Stimulated activated CD8-positive, alpha-beta memory T cell treated with anti-CD3 and anti-CD28 coated beads, Interleukin-4, amount 100 ng/mL, for 1 hour (primary cell): ENCODE measurements around the gene RNU6-1.
A peak's percentile ranks its signal among the peaks of the same experiment; 100 is the strongest.

ENCODE experiments used
- DNase-seq, 2 donors: peaks; one replicate each; pipeline ENCODE4 v3.0.0-alpha.2; 2020; ENCODE audit warnings: low read depth in 2 of 2, low spot score in 1 of 2

Gene RNU6-1

GRCh38 chr15:67839929-67840748 lies at the start of gene RNU6-1:
Gene RNU6-1, minus strand, starts transcription at chr15:67840045.
- DNase-seq: peak; percentile 88 to 91

GRCh38 chr15:67887776-67888175 lies 47.9 kb upstream of the RNU6-1 start:
- no peak for DNase-seq

- no peak for DNase-seq
These were observed 46.0 kb upstream of the RNU6-1 start for GRCh38 chr15:67885861-67886260.

DNA sequence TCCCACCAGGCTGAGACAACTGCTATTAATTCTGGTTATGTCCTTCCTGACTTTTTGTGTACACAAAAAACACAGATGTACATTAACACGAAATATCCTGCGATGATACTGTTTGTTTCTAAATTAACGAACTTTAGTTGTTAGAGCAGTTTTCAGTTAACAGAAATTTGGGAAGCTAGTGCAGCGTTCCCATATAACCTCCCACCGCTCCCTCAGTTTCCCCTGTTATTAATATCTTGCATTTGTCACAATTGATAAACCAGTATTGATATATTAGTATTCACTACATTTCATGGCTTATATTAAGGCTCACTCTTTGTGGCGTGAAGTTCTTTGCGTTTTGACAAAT lies 45.3 kb upstream of the RNU6-1 start:
- no peak for DNase-seq

DNA sequence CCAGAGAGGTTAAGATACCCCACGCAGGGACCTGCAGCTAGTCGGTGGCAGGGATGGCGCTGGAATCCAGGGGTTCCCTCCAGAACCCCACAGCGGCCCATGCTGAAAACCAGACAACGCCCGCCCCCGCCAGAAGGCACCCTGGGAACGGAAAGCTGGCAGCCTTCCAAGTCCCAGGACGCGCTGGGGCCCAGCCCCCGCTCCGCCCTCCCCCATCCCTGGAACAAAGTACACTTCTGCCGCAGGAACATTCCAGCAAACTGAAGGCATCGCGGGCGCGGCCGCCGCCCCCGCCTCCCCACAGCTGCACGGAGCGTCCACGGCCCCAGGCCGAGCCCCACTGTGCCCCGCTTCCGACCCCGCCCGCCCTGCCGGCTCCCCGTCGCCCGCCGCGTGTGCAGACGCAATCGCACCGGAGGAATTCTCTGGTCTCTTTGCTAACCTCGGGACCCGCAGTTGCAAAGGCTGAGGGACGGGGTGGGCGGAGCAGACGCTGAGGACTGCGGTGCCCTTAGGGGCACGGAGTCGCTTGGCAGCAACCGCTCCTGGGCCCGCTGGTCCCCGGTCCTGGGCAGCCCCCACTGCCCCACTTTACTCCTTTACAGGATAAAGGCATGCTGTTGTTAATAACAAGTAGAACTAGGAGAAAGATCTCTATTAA lies 44.8 kb upstream of the RNU6-1 start:
- peak in 1 of 2 donors; percentile 31 for DNase-seq

GRCh38 chr15:67884009-67884408 lies 44.2 kb upstream of the RNU6-1 start:
- no peak for DNase-seq

- no peak for DNase-seq
These were observed 43.5 kb upstream of the RNU6-1 start for GRCh38 chr15:67883234-67883773.

DNA sequence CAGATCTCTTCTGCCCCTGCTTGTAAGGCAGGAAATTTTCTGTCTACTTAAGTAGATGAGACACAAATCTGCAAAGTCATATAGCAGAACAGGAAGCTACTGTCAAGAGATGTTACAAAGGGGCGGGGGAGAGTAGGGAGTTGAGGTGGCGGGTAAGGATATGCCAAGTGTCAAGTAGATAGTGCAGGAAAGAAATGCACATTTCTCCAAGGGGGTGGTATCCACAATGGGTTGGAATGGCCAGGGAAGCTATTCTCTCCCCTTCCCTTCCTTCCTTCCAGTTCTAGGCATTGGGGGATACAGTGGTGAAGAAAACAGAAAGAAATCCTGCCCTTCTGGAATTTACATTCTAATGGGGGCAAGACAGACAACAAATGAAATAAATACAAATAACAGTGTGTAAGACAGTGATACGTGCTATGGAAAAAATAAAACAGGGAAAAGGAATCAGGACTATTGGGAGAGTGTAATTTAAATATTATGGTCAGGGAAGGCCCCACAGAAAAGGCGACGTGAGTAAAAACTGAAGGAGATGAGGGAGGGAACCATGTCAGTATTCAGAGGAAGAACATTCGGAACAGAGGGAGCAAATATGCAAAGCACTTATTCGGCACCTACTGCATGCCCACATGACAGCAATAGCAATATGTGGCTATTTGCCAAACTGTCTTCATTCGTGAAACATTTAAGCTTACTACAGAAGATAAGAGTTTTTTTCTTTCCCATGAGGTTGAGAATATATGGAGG lies 42.8 kb upstream of the RNU6-1 start:
- no peak for DNase-seq

GRCh38 chr15:67880651-67881182 lies 40.9 kb upstream of the RNU6-1 start:
- no peak for DNase-seq

- no peak for DNase-seq
These were observed 39.7 kb upstream of the RNU6-1 start for GRCh38 chr15:67879440-67880129.

- no peak for DNase-seq
These were observed 38.9 kb upstream of the RNU6-1 start for GRCh38 chr15:67878712-67879206.

GRCh38 chr15:67873777-67874176 lies 33.9 kb upstream of the RNU6-1 start:
- no peak for DNase-seq

- no peak for DNase-seq
These were observed 31.1 kb upstream of the RNU6-1 start for GRCh38 chr15:67870868-67871408.

- DNase-seq: no peak
These were observed 29.9 kb upstream of the RNU6-1 start for GRCh38 chr15:67869701-67870100.

GRCh38 chr15:67865766-67866165 lies 25.9 kb upstream of the RNU6-1 start:
- DNase-seq: no peak

- DNase-seq: no peak
These were observed 25.5 kb upstream of the RNU6-1 start for GRCh38 chr15:67865331-67865730.

- DNase-seq: peak; percentile 37 to 40
These were observed 23.7 kb upstream of the RNU6-1 start for GRCh38 chr15:67863442-67863987.

DNA sequence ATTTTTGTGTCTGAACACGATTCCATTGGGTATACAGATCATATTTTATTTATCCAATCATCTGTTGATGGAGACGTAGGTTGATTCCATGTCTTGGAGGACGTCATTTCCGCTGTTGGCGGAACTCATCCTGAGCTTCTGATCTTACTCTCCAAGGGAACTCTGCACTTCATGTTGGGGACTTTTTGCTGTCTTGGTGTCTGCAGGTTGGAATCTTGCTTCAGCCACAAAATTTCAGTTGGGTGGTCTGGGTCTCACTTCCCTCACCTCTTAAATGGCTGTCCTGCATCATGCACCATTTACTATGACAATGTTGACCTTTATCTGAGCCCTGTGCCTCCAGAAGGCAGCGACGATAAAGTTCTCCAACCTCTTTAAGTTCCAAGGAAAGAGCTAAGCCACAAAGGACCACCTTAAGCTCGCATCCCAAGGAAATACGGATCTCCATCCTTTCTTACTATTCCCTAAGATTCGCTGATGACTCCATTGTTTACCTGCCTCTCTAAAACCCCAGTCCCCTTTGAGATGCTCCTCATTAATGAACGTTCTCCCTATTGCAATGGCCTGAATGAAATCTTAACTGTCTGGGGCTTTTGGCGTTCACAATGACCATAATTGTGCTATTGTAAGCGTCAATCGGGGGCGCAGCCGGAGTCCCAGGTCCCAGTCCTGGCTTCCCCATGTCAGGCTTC lies 23.1 kb upstream of the RNU6-1 start:
- no peak for DNase-seq

DNA sequence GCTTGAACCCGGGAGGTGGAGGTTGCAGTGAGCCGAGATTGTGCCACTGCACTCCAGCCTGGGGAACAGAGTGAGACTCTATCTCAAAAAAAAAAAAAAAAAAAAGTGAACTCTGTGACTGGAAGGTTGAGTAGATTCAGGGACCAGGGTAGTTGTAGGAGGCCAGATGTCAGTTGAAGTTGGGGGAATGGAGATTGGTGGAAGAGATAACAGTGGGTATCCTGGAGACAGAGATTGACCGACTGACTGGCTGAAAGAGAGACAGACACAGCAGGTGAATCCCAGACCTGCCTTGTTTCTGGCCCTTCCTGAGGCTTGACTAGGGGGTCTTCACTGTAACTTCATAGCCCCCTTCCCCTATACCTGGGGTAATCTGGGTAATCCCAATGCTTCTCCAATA lies 22.1 kb upstream of the RNU6-1 start:
- no peak for DNase-seq
